Upper lobe of left lung (tissue), 6 donors: ENCODE measurements around the gene LMO4. TPM values are rescaled to one million over a fixed set of nuclear protein-coding genes. Genes with fewer than 3 reads are reported as not detected.

Source experiments
- ATAC-seq, 2 donors: fragments of 200-7000 bp; cut with Tn5 transposase; one replicate each; pipeline ENCODE4 v1.9.1; 2022; ENCODE audit warnings: mild to moderate bottlenecking in 2 of 2, moderate library complexity in 2 of 2; ENCODE audit not compliant: low FRiP score in 2 of 2
- DNase-seq, 2 donors: peaks; one replicate each; pipeline ENCODE4 v3.0.0-alpha.2; 2019 to 2020
- H3K27ac ChIP-seq, 4 donors: fragments of 200-600 bp; sonication (generic); one replicate each; pipeline ENCODE4 v1.5.1; 2016 to 2019
- H3K27me3 ChIP-seq, 4 donors: fragments of 200-600 bp; sonication (generic); one replicate each; pipeline ENCODE4 v1.5.1; 2017 to 2019
- H3K36me3 ChIP-seq, 4 donors: fragments of 200-600 bp; sonication (generic); one replicate each; pipeline ENCODE4 v1.5.1; 2016 to 2019
- H3K4me1 ChIP-seq, 4 donors: fragments of 200-600 bp; sonication (generic); one replicate each; pipeline ENCODE4 v1.5.1; 2018 to 2019
- H3K4me3 ChIP-seq, 4 donors: fragments of 200-600 bp; sonication (generic); one replicate each; pipeline ENCODE4 v1.5.1; 2017 to 2019; ENCODE audit warnings: mild to moderate bottlenecking in 2 of 4, moderate library complexity in 1 of 4
- H3K9me3 ChIP-seq, 4 donors: fragments of 200-600 bp; sonication (generic); one replicate each; pipeline ENCODE4 v1.5.1; 2018 to 2019
- CTCF ChIP-seq, 6 experiments: fragments of 450-650 bp in 4 of 6; fragments of 200-600 bp in 2 of 6; sonication (generic) in 2 of 6; IDR thresholded peaks; one replicate each; pipeline ENCODE4 v1.5.1; 2016 to 2019; ENCODE audit warnings: antibody characterized with exemption in 6 of 6
- EP300 ChIP-seq, 4 donors: sonication (generic); formaldehyde crosslinking; IDR thresholded peaks; one replicate each; pipeline ENCODE4 v1.5.1; 2017; ENCODE audit warnings: antibody characterized with exemption in 4 of 4, control low read depth in 2 of 4
- POLR2A ChIP-seq, 4 donors: fragments of 450-650 bp; IDR thresholded peaks; one replicate each; pipeline ENCODE4 v1.5.1; 2016 to 2017; ENCODE audit warnings: antibody characterized with exemption in 4 of 4, mild to moderate bottlenecking in 2 of 4
- POLR2AphosphoS5 ChIP-seq, 2 donors: sonication (generic); formaldehyde crosslinking; IDR thresholded peaks; one replicate each; pipeline ENCODE4 v1.5.1; 2017; ENCODE audit warnings: antibody characterized with exemption in 2 of 2
- WGBS, 2 donors: methylation state at CpG; one replicate each; pipeline ENCODE4 v1.1.5; 2017 to 2018; 5-methylcytosine and 5-hydroxymethylcytosine counted together
- total RNA-seq, 6 donors: library from RNA; depleted of rRNA in 4 of 6; stranded (reverse); fragments of >200 nt in 4 of 6; gene quantifications; one replicate each; pipeline versions ENCODE4 v1.1.0 to v1.2.1, GENCODE V29; 2016 to 2021
- donor health status: DM: no; HTN: no; CAD: no; lungs with moderate emphysema.
- donor health status: DM: no; HTN: yes; CAD: no; lungs with severe emphysema.

Gene LMO4
- total RNA-seq, 6 donors from 2014 or later: 23.7 to 54.4 (median 42.4) TPM

DNA sequence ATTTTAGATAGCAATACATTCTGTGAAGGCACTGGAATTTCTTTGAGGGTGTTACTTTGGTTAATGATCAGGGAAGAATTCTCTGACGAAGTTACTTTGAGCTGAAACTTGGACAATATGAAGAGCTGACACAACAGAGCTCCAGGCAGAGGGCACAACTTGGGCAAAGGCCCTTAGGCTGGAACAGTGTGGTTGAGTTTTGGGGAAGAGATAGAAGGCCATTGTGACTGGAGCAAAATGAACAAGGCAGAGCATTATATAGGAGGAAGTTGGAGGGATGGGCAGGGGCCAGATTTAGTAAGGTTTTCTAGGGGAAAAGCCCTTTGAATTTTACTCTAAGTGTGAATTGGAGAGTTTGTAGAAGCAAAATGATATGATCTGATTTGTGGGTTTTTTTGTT is 30.9 kb downstream of the LMO4 start:
- H3K4me1 ChIP-seq: no peaks in the 10 kb centered on the region
- no peak for ATAC-seq
- no peaks in the 10 kb centered on the region for H3K9me3 ChIP-seq
- H3K4me3 ChIP-seq: no peak overlapping the region
- H3K27me3 ChIP-seq: no peaks in the 10 kb centered on the region
- WGBS, 2 donors: 81 to 91% methylated on average over 1 of the region's 1 CpG
- no peak overlapping the region for H3K27ac ChIP-seq
- DNase-seq: no peak
- TF ChIP-seq CTCF (IDR thresholded peaks at IDR 0.05) (no peak), POLR2AphosphoS5 (IDR thresholded peaks at IDR 0.05) (no peak)
- no peaks in the 10 kb centered on the region for H3K36me3 ChIP-seq

- H3K4me1 ChIP-seq: no peaks in the 10 kb centered on the region
- ATAC-seq: no peak
- 79 to 82% methylated on average over 5 of the region's 5 CpGs for WGBS, 2 donors
Measured at GRCh38 chr1:87362063-87362833, 33.6 kb downstream of the LMO4 start.

GRCh38 chr1:87362834-87363426 is 34.2 kb downstream of the LMO4 start:
- Histone ChIP-seq H3K4me3 (no peak overlapping the region), H3K4me1 (no peaks in the 10 kb centered on the region), H3K27ac (no peak overlapping the region), H3K9me3 (no peaks in the 10 kb centered on the region), H3K36me3 (no peaks in the 10 kb centered on the region), H3K27me3 (no peaks in the 10 kb centered on the region)
- TF ChIP-seq POLR2AphosphoS5 (IDR thresholded peaks at IDR 0.05) (no peak), CTCF (IDR thresholded peaks at IDR 0.05) (no peak), POLR2A (IDR thresholded peaks at IDR 0.05) (no peak), EP300 (IDR thresholded peaks at IDR 0.05) (no peak)
- no peak for ATAC-seq
- DNase-seq: no peak
- 77 to 84% methylated on average over 2 of the region's 2 CpGs for WGBS, 2 donors

More at GRCh38 chr1:87362063-87362833, 33.6 kb downstream of the LMO4 start:
- no peaks in the 10 kb centered on the region for H3K36me3 ChIP-seq
- no peak for DNase-seq
- H3K27me3 ChIP-seq: no peaks in the 10 kb centered on the region
- no peak overlapping the region for H3K4me3 ChIP-seq
- H3K9me3 ChIP-seq: no peaks in the 10 kb centered on the region
- no peak overlapping the region for H3K27ac ChIP-seq
- no peak for TF ChIP-seq POLR2A (IDR thresholded peaks at IDR 0.05)
- no peak for TF ChIP-seq EP300 (IDR thresholded peaks at IDR 0.05)
- no peak for TF ChIP-seq POLR2AphosphoS5 (IDR thresholded peaks at IDR 0.05)
- no peak for TF ChIP-seq CTCF (IDR thresholded peaks at IDR 0.05)

DNA sequence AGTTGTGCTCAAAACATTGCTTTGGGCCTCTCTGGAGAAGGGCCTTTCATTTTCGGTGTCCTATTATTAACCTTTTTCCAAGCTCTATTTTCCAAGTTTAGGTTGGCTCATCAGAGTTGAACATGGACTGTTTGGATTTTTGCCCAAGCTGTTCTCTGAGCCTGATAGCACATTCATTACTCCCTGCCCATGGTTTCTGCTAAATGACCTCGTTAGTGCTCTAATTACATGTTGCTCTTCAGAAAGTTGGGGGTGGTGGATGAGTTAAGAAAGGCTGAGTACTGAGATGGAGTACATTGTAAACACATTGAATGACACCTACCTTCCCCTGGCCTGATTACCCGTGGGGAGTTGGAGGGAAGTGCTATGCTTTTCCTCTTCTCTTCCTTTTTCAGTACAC is 38.9 kb downstream of the LMO4 start:
- WGBS, 2 donors: 50 to 70% methylated on average over 3 of the region's 3 CpGs
- H3K27me3 ChIP-seq: no peaks in the 10 kb centered on the region
- H3K27ac ChIP-seq: no peak overlapping the region
- no peak overlapping the region for H3K4me3 ChIP-seq
- ATAC-seq (no peak), DNase-seq (no peak)
- no peak for TF ChIP-seq POLR2A (IDR thresholded peaks at IDR 0.05)
- no peak for TF ChIP-seq CTCF (IDR thresholded peaks at IDR 0.05)
- no peak for TF ChIP-seq POLR2AphosphoS5 (IDR thresholded peaks at IDR 0.05)
- no peak for TF ChIP-seq EP300 (IDR thresholded peaks at IDR 0.05)
- H3K36me3 ChIP-seq: no peaks in the 10 kb centered on the region
- no peaks in the 10 kb centered on the region for H3K9me3 ChIP-seq
- no peaks in the 10 kb centered on the region for H3K4me1 ChIP-seq

DNA sequence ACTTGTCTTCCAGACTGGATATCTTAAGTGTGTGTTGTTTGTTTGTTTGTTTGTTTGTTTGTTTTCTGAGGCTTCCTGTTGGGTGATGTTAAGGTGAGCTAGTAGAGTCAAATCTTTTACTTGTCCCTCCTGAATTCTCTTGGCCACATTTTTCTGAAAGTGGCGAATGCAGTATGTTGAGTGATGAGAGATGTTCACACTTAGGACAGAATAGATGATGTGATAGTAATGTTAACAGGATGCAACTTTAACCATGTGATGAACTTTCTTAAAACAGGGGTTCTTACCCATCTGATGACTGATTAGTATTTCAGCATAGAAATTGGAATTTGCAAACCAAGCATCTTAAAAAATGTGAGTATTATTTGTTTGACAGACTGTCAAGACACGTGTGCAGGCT is 40.2 kb downstream of the LMO4 start:
- Histone ChIP-seq H3K4me3 (no peak overlapping the region), H3K9me3 (no peaks in the 10 kb centered on the region), H3K27ac (no peak overlapping the region), H3K4me1 (no peaks in the 10 kb centered on the region), H3K27me3 (no peaks in the 10 kb centered on the region), H3K36me3 (no peaks in the 10 kb centered on the region)
- WGBS, 2 donors: 78 to 82% methylated on average over 2 of the region's 2 CpGs
- TF ChIP-seq EP300 (IDR thresholded peaks at IDR 0.05): no peak
- no peak for TF ChIP-seq CTCF (IDR thresholded peaks at IDR 0.05)
- no peak for TF ChIP-seq POLR2A (IDR thresholded peaks at IDR 0.05)
- no peak for TF ChIP-seq POLR2AphosphoS5 (IDR thresholded peaks at IDR 0.05)
- no peak for DNase-seq
- no peak for ATAC-seq
